T-helper 1 cell treated with Interleukin-12 subunit alpha and Interleukin-12 subunit beta and Interleukin-4 antibody, amounts not matched to agents 30 μg/mL and 1 μg/mL, for 36 hours (primary cell): ENCODE data around the gene CAMTA1.

ENCODE experiments used
- H3K27ac Mint-ChIP-seq: one replicate; pipeline ENCODE4 v1.8.0; 2021; ENCODE audit warnings: mild to moderate bottlenecking, mixed read lengths
- H3K27me3 Mint-ChIP-seq: one replicate; pipeline ENCODE4 v1.8.0; 2021; ENCODE audit warnings: low read depth, mixed read lengths
- H3K36me3 Mint-ChIP-seq: one replicate; pipeline ENCODE4 v1.8.0; 2021; ENCODE audit warnings: low read depth, mixed read lengths
- H3K4me1 Mint-ChIP-seq: one replicate; pipeline ENCODE4 v1.8.0; 2021; ENCODE audit warnings: low read depth, mixed read lengths
- H3K4me3 Mint-ChIP-seq: one replicate; pipeline ENCODE4 v1.8.0; 2021; ENCODE audit warnings: mild to moderate bottlenecking, moderate library complexity, mixed read lengths
- H3K9me3 Mint-ChIP-seq: one replicate; pipeline ENCODE4 v1.8.0; 2021; ENCODE audit warnings: mixed read lengths

Gene CAMTA1

DNA sequence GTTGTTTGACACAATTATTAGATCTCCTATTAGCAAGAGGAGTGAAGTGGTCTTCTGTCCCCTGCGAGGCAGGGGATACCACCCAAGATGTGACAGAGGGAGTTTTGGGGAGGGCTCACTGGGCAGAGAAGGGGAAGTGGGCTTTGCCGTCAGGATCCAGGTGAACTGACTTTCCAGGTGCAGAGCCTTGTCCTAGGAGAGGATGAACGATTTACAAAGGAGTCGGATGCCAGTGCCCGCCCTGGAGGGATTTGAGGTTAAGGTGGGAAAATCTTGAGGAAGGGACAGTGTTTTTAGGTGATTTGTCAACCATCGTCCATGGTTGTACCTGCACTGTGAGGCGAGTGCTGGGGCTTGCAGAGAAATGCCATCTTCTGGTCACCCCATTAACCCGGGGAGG is 201.0 kb downstream of the CAMTA1 start:
- no peaks in the 10 kb centered on the region for H3K36me3 Mint-ChIP-seq
- no peak overlapping the region for H3K4me3 Mint-ChIP-seq
- no peaks in the 10 kb centered on the region for H3K4me1 Mint-ChIP-seq
- H3K9me3 Mint-ChIP-seq, result no peaks in the 10 kb centered on the region
- no peak overlapping the region for H3K27ac Mint-ChIP-seq
- peaks cover 8% of the 10 kb centered on the region for H3K27me3 Mint-ChIP-seq

DNA sequence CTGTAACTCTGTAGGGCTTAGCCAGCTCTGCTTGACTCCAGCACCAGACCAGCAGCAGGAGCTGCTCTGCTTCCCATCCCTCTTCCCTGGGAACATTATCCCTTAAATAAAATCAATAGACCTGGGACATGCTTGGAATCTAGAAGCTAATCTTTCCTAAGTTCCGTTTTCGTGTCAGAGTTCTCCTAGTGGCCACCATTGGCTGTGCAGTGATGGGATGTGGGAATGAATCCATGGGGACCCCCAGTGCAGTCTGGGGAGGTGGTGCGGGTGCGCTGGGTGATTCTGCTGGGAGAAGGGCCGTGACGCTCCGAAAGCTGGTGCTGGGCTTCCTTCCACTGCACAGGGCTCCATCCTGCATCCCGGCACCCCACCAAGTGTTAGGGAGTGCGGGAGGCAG is 202.7 kb downstream of the CAMTA1 start:
- Mint-ChIP-seq H3K27ac (no peak overlapping the region), H3K4me3 (no peak overlapping the region), H3K9me3 (no peaks in the 10 kb centered on the region), H3K36me3 (no peaks in the 10 kb centered on the region), H3K27me3 (peaks cover 16% of the 10 kb centered on the region), H3K4me1 (no peaks in the 10 kb centered on the region)

DNA sequence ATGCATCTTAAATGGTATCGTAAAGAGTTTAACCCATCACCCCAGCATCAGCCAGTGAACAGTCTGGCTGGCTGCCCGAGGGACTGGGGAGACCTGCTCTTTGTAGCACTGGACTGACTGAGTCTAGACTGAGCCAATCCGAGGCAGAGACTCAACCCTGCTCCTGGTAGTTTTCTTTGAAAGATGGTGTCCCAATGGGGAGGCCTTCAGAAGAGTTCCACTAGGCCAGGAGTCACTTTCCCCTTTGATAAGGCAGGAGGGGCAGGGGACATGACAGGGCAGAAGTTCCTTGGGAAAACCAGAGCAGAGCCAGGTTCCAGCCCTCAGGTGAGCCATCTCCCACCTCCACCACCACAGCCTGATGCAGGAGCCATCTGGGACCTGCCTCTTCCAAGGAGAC is 203.5 kb downstream of the CAMTA1 start:
- no peak overlapping the region for H3K27ac Mint-ChIP-seq
- H3K4me1 Mint-ChIP-seq, result no peaks in the 10 kb centered on the region
- peaks cover 21% of the 10 kb centered on the region for H3K27me3 Mint-ChIP-seq
- no peaks in the 10 kb centered on the region for H3K9me3 Mint-ChIP-seq
- no peak overlapping the region for H3K4me3 Mint-ChIP-seq
- no peaks in the 10 kb centered on the region for H3K36me3 Mint-ChIP-seq

- no peaks in the 10 kb centered on the region for H3K4me1 Mint-ChIP-seq
- H3K36me3 Mint-ChIP-seq, result no peaks in the 10 kb centered on the region
- H3K27me3 Mint-ChIP-seq, result peaks cover 26% of the 10 kb centered on the region
- H3K9me3 Mint-ChIP-seq, result no peaks in the 10 kb centered on the region
- no peak overlapping the region for H3K4me3 Mint-ChIP-seq
- no peak overlapping the region for H3K27ac Mint-ChIP-seq
These were observed 204.2 kb downstream of the CAMTA1 start for GRCh38 chr1:6989212-6990159.

GRCh38 chr1:6991266-6991665 is 206.0 kb downstream of the CAMTA1 start:
- Mint-ChIP-seq H3K36me3 (no peaks in the 10 kb centered on the region), H3K4me3 (no peak overlapping the region), H3K27me3 (peaks cover 32% of the 10 kb centered on the region), H3K9me3 (no peaks in the 10 kb centered on the region), H3K4me1 (peaks cover under 1% of the 10 kb centered on the region), H3K27ac (no peak overlapping the region)

DNA sequence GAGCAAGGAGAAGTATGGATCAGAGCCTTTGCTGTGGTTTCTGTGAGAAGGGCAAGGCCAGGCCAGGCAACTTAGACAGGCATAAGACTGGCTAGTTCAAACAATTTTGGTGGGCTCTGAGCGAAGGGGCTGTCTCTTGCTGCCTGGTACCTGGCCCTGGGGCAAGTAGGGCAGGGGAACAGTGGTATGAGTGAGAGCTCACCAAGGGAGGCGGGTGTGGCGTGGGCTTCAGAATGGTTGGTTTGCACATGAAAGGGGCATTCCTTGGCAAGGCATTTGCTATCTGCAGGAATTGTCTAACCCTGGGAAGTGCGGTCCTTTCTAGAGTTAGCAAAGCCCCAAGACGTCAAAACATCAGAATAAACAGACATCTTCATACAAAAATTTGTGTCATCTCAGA is 210.5 kb downstream of the CAMTA1 start:
- peaks cover 3% of the 10 kb centered on the region for H3K4me1 Mint-ChIP-seq

GRCh38 chr1:6996371-6996770 is 211.1 kb downstream of the CAMTA1 start:
- Mint-ChIP-seq H3K9me3 (no peaks in the 10 kb centered on the region), H3K4me3 (no peak overlapping the region), H3K27ac (no peak overlapping the region), H3K27me3 (peaks cover 27% of the 10 kb centered on the region), H3K4me1 (peaks cover 3% of the 10 kb centered on the region), H3K36me3 (no peaks in the 10 kb centered on the region)

More for the DNA sequence above, 210.5 kb downstream of the CAMTA1 start:
- peaks cover 30% of the 10 kb centered on the region for H3K27me3 Mint-ChIP-seq
- no peaks in the 10 kb centered on the region for H3K9me3 Mint-ChIP-seq
- no peak overlapping the region for H3K4me3 Mint-ChIP-seq
- no peaks in the 10 kb centered on the region for H3K36me3 Mint-ChIP-seq
- peak overlapping the region; percentile 11 for H3K27ac Mint-ChIP-seq

GRCh38 chr1:6996866-6997265 is 211.6 kb downstream of the CAMTA1 start:
- Mint-ChIP-seq H3K27me3 (peaks cover 26% of the 10 kb centered on the region), H3K36me3 (no peaks in the 10 kb centered on the region), H3K27ac (no peak overlapping the region), H3K4me1 (peaks cover 3% of the 10 kb centered on the region), H3K4me3 (no peak overlapping the region), H3K9me3 (no peaks in the 10 kb centered on the region)

DNA sequence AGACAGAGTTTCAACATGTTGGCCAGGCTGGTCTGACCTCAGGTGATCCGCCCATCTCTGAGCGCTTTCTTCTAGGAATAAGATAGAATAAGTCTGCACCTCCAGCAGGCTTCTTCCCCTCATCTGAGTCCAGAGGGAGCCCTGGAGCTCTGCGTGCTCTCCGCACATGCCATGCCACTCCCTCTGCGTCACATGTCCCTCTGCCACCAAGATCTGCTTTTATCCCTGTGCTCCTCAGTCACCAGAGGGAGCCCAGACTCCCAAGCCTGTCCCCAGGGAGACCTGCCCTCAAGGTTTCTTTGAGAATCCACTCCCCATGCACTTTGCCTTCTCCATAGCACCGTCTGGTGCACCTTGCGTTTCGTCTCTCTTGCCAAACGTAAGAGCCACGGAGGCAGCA is 213.0 kb downstream of the CAMTA1 start:
- Mint-ChIP-seq H3K9me3 (no peaks in the 10 kb centered on the region), H3K27me3 (peaks cover 17% of the 10 kb centered on the region)

DNA sequence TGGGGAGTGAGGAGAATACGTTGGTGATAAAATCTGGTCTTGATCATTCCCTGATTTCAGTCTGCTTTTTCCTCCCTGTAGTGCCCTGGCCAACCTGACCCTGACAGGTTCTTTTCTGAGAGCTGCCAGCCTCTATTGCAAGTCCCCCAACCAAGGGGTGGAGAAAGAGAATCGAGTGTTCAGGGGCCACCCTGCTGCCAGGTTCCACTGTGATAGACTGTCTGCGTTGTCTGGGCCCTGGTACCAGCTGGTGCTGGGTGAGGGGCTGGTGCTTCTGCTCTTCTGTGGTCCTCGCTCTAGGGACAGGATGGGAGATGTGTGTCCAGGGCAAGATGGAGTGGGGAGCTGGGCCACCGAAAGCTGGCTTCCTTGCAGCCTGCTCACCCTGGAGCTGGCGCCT is 214.6 kb downstream of the CAMTA1 start:
- H3K4me3 Mint-ChIP-seq, result no peak overlapping the region
- no peaks in the 10 kb centered on the region for H3K36me3 Mint-ChIP-seq
- H3K27me3 Mint-ChIP-seq, result peaks cover 6% of the 10 kb centered on the region
- H3K27ac Mint-ChIP-seq, result no peak overlapping the region
- H3K4me1 Mint-ChIP-seq, result peaks cover 3% of the 10 kb centered on the region
- no peaks in the 10 kb centered on the region for H3K9me3 Mint-ChIP-seq

More for the DNA sequence above, 213.0 kb downstream of the CAMTA1 start:
- H3K36me3 Mint-ChIP-seq, result no peaks in the 10 kb centered on the region
- H3K4me1 Mint-ChIP-seq, result peaks cover 3% of the 10 kb centered on the region
- no peak overlapping the region for H3K27ac Mint-ChIP-seq
- no peak overlapping the region for H3K4me3 Mint-ChIP-seq

DNA sequence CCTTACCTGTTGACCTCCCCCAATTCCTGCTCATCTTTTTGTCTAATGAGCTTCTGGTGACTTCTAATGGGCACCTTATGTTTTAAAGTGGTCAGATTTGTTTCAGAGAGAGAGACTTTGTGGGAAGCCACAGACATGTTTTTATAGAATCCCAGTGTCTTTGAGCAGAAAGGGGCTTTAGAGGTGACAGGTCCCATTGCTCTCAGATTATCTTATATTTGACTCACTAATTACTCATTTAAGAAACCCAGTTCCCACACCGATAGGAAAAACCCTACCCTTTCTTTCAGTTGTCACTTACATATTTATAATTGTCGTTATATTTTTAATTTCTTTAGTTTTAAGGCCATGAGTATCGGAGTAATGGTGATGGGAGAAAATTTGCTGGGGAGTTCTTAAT is 215.5 kb downstream of the CAMTA1 start:
- Mint-ChIP-seq H3K27ac (no peak overlapping the region), H3K4me3 (no peak overlapping the region), H3K9me3 (no peaks in the 10 kb centered on the region), H3K4me1 (peaks cover 3% of the 10 kb centered on the region), H3K36me3 (no peaks in the 10 kb centered on the region), H3K27me3 (peaks cover 4% of the 10 kb centered on the region)

- Mint-ChIP-seq H3K27ac (no peak overlapping the region), H3K9me3 (no peaks in the 10 kb centered on the region), H3K36me3 (no peaks in the 10 kb centered on the region), H3K4me3 (no peak overlapping the region), H3K27me3 (peaks cover 4% of the 10 kb centered on the region), H3K4me1 (no peaks in the 10 kb centered on the region)
These were observed 217.5 kb downstream of the CAMTA1 start for GRCh38 chr1:7002728-7003127.

DNA sequence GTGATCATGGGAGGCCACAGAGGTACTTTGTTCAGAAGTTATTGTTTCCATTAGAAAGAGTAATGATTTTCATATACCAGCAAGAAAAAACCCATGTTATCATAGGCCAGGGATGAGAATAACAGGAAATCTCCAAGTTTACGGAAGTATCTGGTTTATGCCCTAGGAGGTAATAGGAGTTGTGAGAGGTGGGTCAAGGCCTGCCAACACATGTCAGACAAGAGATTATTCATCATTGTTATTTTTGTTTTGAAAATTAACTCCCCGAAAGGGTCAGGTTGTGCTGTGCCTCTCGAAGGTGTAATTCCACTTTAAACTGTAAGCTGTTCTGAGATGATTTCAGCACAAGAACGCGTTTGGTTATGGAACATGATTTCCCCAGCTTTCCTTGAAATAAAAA is 218.4 kb downstream of the CAMTA1 start:
- Mint-ChIP-seq H3K4me3 (no peak overlapping the region), H3K27me3 (peaks cover 4% of the 10 kb centered on the region), H3K9me3 (no peaks in the 10 kb centered on the region), H3K36me3 (no peaks in the 10 kb centered on the region), H3K27ac (no peak overlapping the region), H3K4me1 (no peaks in the 10 kb centered on the region)

- no peaks in the 10 kb centered on the region for H3K9me3 Mint-ChIP-seq
- no peak overlapping the region for H3K27ac Mint-ChIP-seq
- no peaks in the 10 kb centered on the region for H3K4me1 Mint-ChIP-seq
- peaks cover 4% of the 10 kb centered on the region for H3K27me3 Mint-ChIP-seq
- no peak overlapping the region for H3K4me3 Mint-ChIP-seq
- no peaks in the 10 kb centered on the region for H3K36me3 Mint-ChIP-seq
These were observed 218.9 kb downstream of the CAMTA1 start for GRCh38 chr1:7004181-7004580.

- no peaks in the 10 kb centered on the region for H3K4me1 Mint-ChIP-seq
- H3K9me3 Mint-ChIP-seq, result no peaks in the 10 kb centered on the region
- no peak overlapping the region for H3K27ac Mint-ChIP-seq
- H3K4me3 Mint-ChIP-seq, result no peak overlapping the region
- H3K36me3 Mint-ChIP-seq, result no peaks in the 10 kb centered on the region
- no peaks in the 10 kb centered on the region for H3K27me3 Mint-ChIP-seq
These were observed 220.5 kb downstream of the CAMTA1 start for GRCh38 chr1:7005762-7006161.
